Sigmoid colon (tissue), 7 donors: ENCODE data around the gene QRICH1. TPM values are rescaled to one million over a fixed set of nuclear protein-coding genes. Genes with fewer than 3 reads are reported as not detected.

ENCODE experiments used
- DNase-seq: peaks from one replicate; pipeline ENCODE4 v3.0.0-alpha.2; 2019
- H3K27ac ChIP-seq, 4 donors: fragments of 200-600 bp; sonication (generic); one replicate each; pipeline ENCODE4 v1.5.1; 2016 to 2019; ENCODE audit warnings: mild to moderate bottlenecking in 1 of 4
- H3K27me3 ChIP-seq, 3 donors: fragments of 200-600 bp; sonication (generic); one replicate each; pipeline ENCODE4 v1.5.1; 2019; ENCODE audit warnings: mild to moderate bottlenecking in 1 of 3
- H3K36me3 ChIP-seq, 4 donors: fragments of 200-600 bp; sonication (generic); one replicate each; pipeline ENCODE4 v1.5.1; 2016 to 2019
- H3K4me1 ChIP-seq, 4 donors: fragments of 200-600 bp; sonication (generic); one replicate each; pipeline ENCODE4 v1.5.1; 2017 to 2019
- H3K4me3 ChIP-seq, 4 donors: fragments of 200-600 bp; sonication (generic); one replicate each; pipeline ENCODE4 v1.5.1; 2017 to 2019; ENCODE audit warnings: mild to moderate bottlenecking in 2 of 4, moderate library complexity in 1 of 4
- H3K9me3 ChIP-seq, 4 donors: fragments of 200-600 bp in 3 of 4; sonication (generic) in 3 of 4; one replicate each; pipeline versions ENCODE4 v1.5.1 to v1.6.1; 2013 to 2019
- CTCF ChIP-seq, 4 experiments: fragments of 450-650 bp in 3 of 4; fragments of 200-600 bp in 1 of 4; IDR thresholded peaks; one replicate each; pipeline ENCODE4 v1.5.1; 2016 to 2019; ENCODE audit warnings: antibody characterized with exemption in 4 of 4, mild to moderate bottlenecking in 3 of 4, moderate library complexity in 2 of 4
- EP300 ChIP-seq, 4 donors: sonication (generic); formaldehyde crosslinking; IDR thresholded peaks; one replicate each; pipeline ENCODE4 v1.6.1; 2017; ENCODE audit warnings: antibody characterized with exemption in 4 of 4
- POLR2A ChIP-seq, 2 donors: fragments of 450-650 bp; IDR thresholded peaks; one replicate each; pipeline ENCODE4 v1.6.1; 2016; ENCODE audit warnings: antibody characterized with exemption in 2 of 2, mild to moderate bottlenecking in 2 of 2, moderate library complexity in 2 of 2
- POLR2AphosphoS5 ChIP-seq, 4 donors: sonication (generic); formaldehyde crosslinking; IDR thresholded peaks; one replicate each; pipeline ENCODE4 v1.6.1; 2017; ENCODE audit warnings: antibody characterized with exemption in 4 of 4
- WGBS, 2 donors: extraction: QIAGEN DNeasy Blood & Tissue Kit; methylation state at CpG; one replicate each; pipeline ENCODE4 v1.1.7; 2013; 5-methylcytosine and 5-hydroxymethylcytosine counted together
- intact Hi-C: fragments of 100-400 bp; cut with DNase I; formaldehyde crosslinking; loops from one replicate; pipeline ENCODE4 v1.15.1; 2023
- polyA plus RNA-seq, 3 donors: library from polyadenylated mRNA; stranded (reverse); fragments of 200-250 nt; gene quantifications; one replicate each; pipeline ENCODE4 v1.2.3, GENCODE V29; 2013
- total RNA-seq, 4 donors: library from RNA; depleted of rRNA; stranded (reverse); fragments of >200 nt; gene quantifications; one replicate each; pipeline ENCODE4 v1.1.0, GENCODE V29; 2016
- donor health status: healthy with polysubstance abuse.
- donor health status: Bipolar disorder and iron deficiency.
- donor health status: healthy.

The QRICH1 gene
- total and polyA plus RNA-seq, 7 donors = 16.8 to 255 (median 68.4) TPM

GRCh38 chr3:49017229-49017970 is 76.5 kb downstream of the QRICH1 start:
- peaks cover 0 to 50% (median 38%) of the 10 kb centered on the region in 4 donors for H3K4me1 ChIP-seq
- DNase-seq = peak; percentile 69
- H3K27me3 ChIP-seq = no peaks in the 10 kb centered on the region
- H3K4me3 ChIP-seq = peak overlapping the region; percentile 72 to 81 (median 74)
- H3K27ac ChIP-seq = peak overlapping the region; percentile 76 to 83 (median 82)
- intact Hi-C loops = no loop called here
- H3K9me3 ChIP-seq = no peaks in the 10 kb centered on the region
- no peak for TF ChIP-seq POLR2A (IDR thresholded peaks at IDR 0.05)
- TF ChIP-seq POLR2AphosphoS5 (IDR thresholded peaks at IDR 0.05) = peak in 2 of 4 donors; percentile 30 to 48
- TF ChIP-seq CTCF (IDR thresholded peaks at IDR 0.05) = no peak
- no peak for TF ChIP-seq EP300 (IDR thresholded peaks at IDR 0.05)
- 5 to 9% methylated on average over 23 of the region's 23 CpGs for WGBS, 2 donors
- H3K36me3 ChIP-seq = peaks cover 0 to 40% (median 33%) of the 10 kb centered on the region in 4 donors

GRCh38 chr3:49016414-49017228 is 77.2 kb downstream of the QRICH1 start:
- TF ChIP-seq POLR2A (IDR thresholded peaks at IDR 0.05) = no peak
- peak in 1 of 4 donors; percentile 2 for TF ChIP-seq POLR2AphosphoS5 (IDR thresholded peaks at IDR 0.05)
- H3K9me3 ChIP-seq = no peaks in the 10 kb centered on the region
- peaks cover 0 to 56% (median 44%) of the 10 kb centered on the region in 4 donors for H3K4me1 ChIP-seq
- H3K27me3 ChIP-seq = no peaks in the 10 kb centered on the region
- intact Hi-C loops = no loop called here
- DNase-seq = no peak
- 84 to 86% methylated on average over 6 of the region's 6 CpGs for WGBS, 2 donors
- no peak overlapping the region for H3K4me3 ChIP-seq
- H3K27ac ChIP-seq = no peak overlapping the region
- H3K36me3 ChIP-seq = peaks cover 0 to 48% (median 34%) of the 10 kb centered on the region in 4 donors

- Histone ChIP-seq H3K9me3 (no peaks in the 10 kb centered on the region), H3K36me3 (peaks cover 0 to 53% (median 34%) of the 10 kb centered on the region in 4 donors), H3K27ac (no peak overlapping the region), H3K4me1 (peaks cover 0 to 53% (median 44%) of the 10 kb centered on the region in 4 donors), H3K4me3 (no peak overlapping the region), H3K27me3 (no peaks in the 10 kb centered on the region)
- intact Hi-C loops = no loop called here
- WGBS, 2 donors = 85 to 90% methylated on average over 6 of the region's 6 CpGs
- no peak for DNase-seq
- TF ChIP-seq POLR2A (IDR thresholded peaks at IDR 0.05) = no peak
- no peak for TF ChIP-seq CTCF (IDR thresholded peaks at IDR 0.05)
- TF ChIP-seq EP300 (IDR thresholded peaks at IDR 0.05) = no peak
- TF ChIP-seq POLR2AphosphoS5 (IDR thresholded peaks at IDR 0.05) = no peak
Observed at GRCh38 chr3:49015765-49016164, 78.1 kb downstream of the QRICH1 start.

GRCh38 chr3:49015072-49015471 is 78.8 kb downstream of the QRICH1 start:
- intact Hi-C loops = no loop called here
- H3K36me3 ChIP-seq = peaks cover 0 to 53% (median 34%) of the 10 kb centered on the region in 4 donors
- WGBS, 2 donors = 86 to 87% methylated on average over 8 of the region's 8 CpGs
- H3K4me3 ChIP-seq = no peak overlapping the region
- H3K9me3 ChIP-seq = no peaks in the 10 kb centered on the region
- no peaks in the 10 kb centered on the region for H3K27me3 ChIP-seq
- peaks cover 0 to 46% (median 37%) of the 10 kb centered on the region in 4 donors for H3K4me1 ChIP-seq
- no peak for TF ChIP-seq CTCF (IDR thresholded peaks at IDR 0.05)
- TF ChIP-seq POLR2AphosphoS5 (IDR thresholded peaks at IDR 0.05) = no peak
- no peak for TF ChIP-seq EP300 (IDR thresholded peaks at IDR 0.05)
- no peak for TF ChIP-seq POLR2A (IDR thresholded peaks at IDR 0.05)
- peak; percentile 67 for DNase-seq
- no peak overlapping the region for H3K27ac ChIP-seq
